PFSK-1 (cell line): Measurements from ENCODE around the gene COL9A3.

Experiments used
- FOXP2 ChIP-seq: optimal IDR thresholded peaks from 2 replicates; pipeline ENCODE3; 2011; ENCODE audit warnings: borderline replicate concordance, control low read depth, inconsistent platforms; ENCODE audit not compliant: insufficient read depth; ENCODE audit errors: extremely low read length, extremely low read depth
- POLR2AphosphoS5 ChIP-seq: IDR thresholded peaks from 2 replicates; pipeline ENCODE4 v1.6.1; 2012; ENCODE audit warnings: low read depth, mild to moderate bottlenecking, control low read depth, low read length, moderate library complexity
- REST ChIP-seq, 2 experiments: IDR thresholded peaks; 2 replicates each; pipeline versions ENCODE4 v1.6.1 to v1.8.0; 2011 to 2012; ENCODE audit warnings: low read depth in 2 of 2, low read length in 2 of 2, control low read depth in 1 of 2, inconsistent platforms in 1 of 2, mild to moderate bottlenecking in 1 of 2, moderate library complexity in 1 of 2; ENCODE audit not compliant: insufficient read depth in 1 of 2
- SIN3A ChIP-seq: IDR thresholded peaks from 2 replicates; pipeline ENCODE4 v1.6.1; 2012; ENCODE audit warnings: mild to moderate bottlenecking, low read length, moderate library complexity, borderline replicate concordance; ENCODE audit not compliant: insufficient read depth
- TAF1 ChIP-seq: IDR thresholded peaks from 2 replicates; pipeline ENCODE4 v1.6.1; 2012; ENCODE audit warnings: low read length, control low read depth, borderline replicate concordance; ENCODE audit not compliant: insufficient read depth

Gene COL9A3

GRCh38 chr20:62839816-62840215, 23.0 kb downstream of the COL9A3 start:
- TF ChIP-seq SIN3A, result no peak
- TF ChIP-seq FOXP2, result no peak
- no peak for TF ChIP-seq REST (IDR thresholded peaks at IDR 0.05; ENCODE audit: insufficient read depth in 1 of 2, low read depth in 2 of 2, low read length in 2 of 2)

GRCh38 chr20:62840244-62841197, 23.7 kb downstream of the COL9A3 start:
- no peak for TF ChIP-seq TAF1
- TF ChIP-seq POLR2AphosphoS5, result no peak
- TF ChIP-seq FOXP2, result no peak
- no peak for TF ChIP-seq REST (IDR thresholded peaks at IDR 0.05; ENCODE audit: insufficient read depth in 1 of 2, low read depth in 2 of 2, low read length in 2 of 2)
- no peak for TF ChIP-seq SIN3A

- TF ChIP-seq REST (IDR thresholded peaks at IDR 0.05; ENCODE audit: insufficient read depth in 1 of 2, low read depth in 2 of 2, low read length in 2 of 2), result no peak
- TF ChIP-seq FOXP2, result no peak
- TF ChIP-seq TAF1, result no peak
- TF ChIP-seq POLR2AphosphoS5, result no peak
- no peak for TF ChIP-seq SIN3A
Measured at GRCh38 chr20:62841705-62842212, 24.9 kb downstream of the COL9A3 start.

GRCh38 chr20:62843656-62844055, 26.8 kb downstream of the COL9A3 start:
- no peak for TF ChIP-seq POLR2AphosphoS5
- no peak for TF ChIP-seq TAF1
- no peak for TF ChIP-seq SIN3A
- no peak for TF ChIP-seq REST (IDR thresholded peaks at IDR 0.05; ENCODE audit: insufficient read depth in 1 of 2, low read depth in 2 of 2, low read length in 2 of 2)
- no peak for TF ChIP-seq FOXP2
